Measurements from ENCODE around the gene GK2. TPM values are rescaled to one million over a fixed set of nuclear protein-coding genes. Genes with fewer than 3 reads are reported as not detected.

The GK2 gene
- total and polyA plus RNA-seq, 7 experiments from 2014 or later, result not detected

- intact Hi-C loops (cut with micrococcal nuclease), result no loop called here
- ChIA-PET CTCF (interaction anchor here (0.6 kb wide), 1 partner anchor 8 kb away, joined by 3 read pairs; no protein-coding TSS in a partner anchor), POLR2A (no interaction called here)
- H3K36me3 ChIP-seq (ENCODE audit: control insufficient read depth in 2 of 3, insufficient read depth in 3 of 3, low read length in 3 of 3), result no peaks in the 10 kb centered on the region
- H3K27me3 ChIP-seq (ENCODE audit: control insufficient read depth in 2 of 2, insufficient read depth in 2 of 2, low read length in 2 of 2), result no peaks in the 10 kb centered on the region
- DNase-seq, result no peak
- no peaks in the 10 kb centered on the region for H3K27me3 Mint-ChIP-seq
- no peak overlapping the region for H3K4me3 ChIP-seq (ENCODE audit: low read length)
- ATAC-seq, result no peak
- H3K9me3 ChIP-seq (ENCODE audit: control insufficient read depth in 2 of 3, low read length in 3 of 3), result no peaks in the 10 kb centered on the region
- no peaks in the 10 kb centered on the region for H3K4me1 Mint-ChIP-seq
- no peak overlapping the region for H3K4me3 Mint-ChIP-seq
- no peak overlapping the region for H3K27ac Mint-ChIP-seq
- H3K27ac ChIP-seq (ENCODE audit: low read depth, low read length), result no peak overlapping the region
- H3K36me3 Mint-ChIP-seq, result no peaks in the 10 kb centered on the region
- H3K4me1 ChIP-seq (ENCODE audit: control insufficient read depth in 2 of 2, insufficient read depth in 2 of 2, low read length in 2 of 2), result no peaks in the 10 kb centered on the region
- H3K9me3 Mint-ChIP-seq, result peaks cover 0 to 15% (median 0%) of the 10 kb centered on the region in 11 donors
Measured at GRCh38 chr4:79413032-79413885, 5.2 kb upstream of the GK2 start.

GRCh38 chr4:79404666-79405065, 3.4 kb downstream of the GK2 start:
- Mint-ChIP-seq H3K9me3 (peaks cover 0 to 14% (median 0%) of the 10 kb centered on the region in 11 donors), H3K27ac (no peak overlapping the region), H3K4me3 (no peak overlapping the region), H3K4me1 (no peaks in the 10 kb centered on the region), H3K36me3 (no peaks in the 10 kb centered on the region), H3K27me3 (peaks cover 0 to 6% (median 0%) of the 10 kb centered on the region in 5 donors)
- Histone ChIP-seq H3K27ac (ENCODE audit: low read depth, low read length) (no peak overlapping the region), H3K4me3 (ENCODE audit: low read length) (no peak overlapping the region), H3K9me3 (ENCODE audit: control insufficient read depth in 2 of 3, low read length in 3 of 3) (no peaks in the 10 kb centered on the region), H3K27me3 (ENCODE audit: control insufficient read depth in 2 of 2, insufficient read depth in 2 of 2, low read length in 2 of 2) (no peaks in the 10 kb centered on the region), H3K4me1 (ENCODE audit: control insufficient read depth in 2 of 2, insufficient read depth in 2 of 2, low read length in 2 of 2) (no peaks in the 10 kb centered on the region), H3K36me3 (ENCODE audit: control insufficient read depth in 2 of 3, insufficient read depth in 3 of 3, low read length in 3 of 3) (no peaks in the 10 kb centered on the region)
- intact Hi-C loops (cut with micrococcal nuclease), result no loop called here
- no peak for ATAC-seq
- ChIA-PET CTCF (interaction anchor here (0.7 kb wide), 1 partner anchor 9 kb away, joined by 3 read pairs; no protein-coding TSS in a partner anchor), POLR2A (no interaction called here)
- DNase-seq, result no peak

DNA sequence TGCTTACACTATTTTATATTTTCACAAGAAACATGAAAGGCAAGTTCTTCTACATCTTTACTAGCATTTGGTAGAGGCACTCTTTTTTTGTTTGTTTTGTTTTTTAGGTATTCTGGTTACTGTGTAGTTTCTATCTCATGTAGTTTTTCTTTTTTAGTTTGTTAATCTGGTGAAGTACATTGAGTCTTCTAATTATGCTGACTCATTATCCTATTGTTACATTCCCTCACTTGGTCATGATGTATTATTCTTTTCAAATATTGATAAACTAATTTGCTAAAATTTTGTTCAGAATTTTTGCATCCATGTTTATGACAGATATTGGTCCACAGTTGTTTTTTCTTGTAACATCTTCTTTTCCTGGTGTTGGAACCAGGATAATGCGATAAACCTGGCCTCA, 4.7 kb downstream of the GK2 start:
- Mint-ChIP-seq H3K27ac (no peak overlapping the region), H3K36me3 (no peaks in the 10 kb centered on the region), H3K9me3 (peaks cover 0 to 2% (median 0%) of the 10 kb centered on the region in 11 donors), H3K4me1 (no peaks in the 10 kb centered on the region), H3K4me3 (no peak overlapping the region), H3K27me3 (peaks cover 0 to 6% (median 0%) of the 10 kb centered on the region in 5 donors)
- intact Hi-C loops (cut with micrococcal nuclease), result no loop called here
- POLR2A ChIA-PET, result no interaction called here
- Histone ChIP-seq H3K9me3 (ENCODE audit: control insufficient read depth in 2 of 3, low read length in 3 of 3) (no peaks in the 10 kb centered on the region), H3K36me3 (ENCODE audit: control insufficient read depth in 2 of 3, insufficient read depth in 3 of 3, low read length in 3 of 3) (no peaks in the 10 kb centered on the region), H3K4me1 (ENCODE audit: control insufficient read depth in 2 of 2, insufficient read depth in 2 of 2, low read length in 2 of 2) (no peaks in the 10 kb centered on the region), H3K27me3 (ENCODE audit: control insufficient read depth in 2 of 2, insufficient read depth in 2 of 2, low read length in 2 of 2) (no peaks in the 10 kb centered on the region), H3K4me3 (ENCODE audit: low read length) (no peak overlapping the region), H3K27ac (ENCODE audit: low read depth, low read length) (no peak overlapping the region)
- ATAC-seq (no peak), DNase-seq (no peak)
- CTCF ChIA-PET, result no interaction called here

DNA sequence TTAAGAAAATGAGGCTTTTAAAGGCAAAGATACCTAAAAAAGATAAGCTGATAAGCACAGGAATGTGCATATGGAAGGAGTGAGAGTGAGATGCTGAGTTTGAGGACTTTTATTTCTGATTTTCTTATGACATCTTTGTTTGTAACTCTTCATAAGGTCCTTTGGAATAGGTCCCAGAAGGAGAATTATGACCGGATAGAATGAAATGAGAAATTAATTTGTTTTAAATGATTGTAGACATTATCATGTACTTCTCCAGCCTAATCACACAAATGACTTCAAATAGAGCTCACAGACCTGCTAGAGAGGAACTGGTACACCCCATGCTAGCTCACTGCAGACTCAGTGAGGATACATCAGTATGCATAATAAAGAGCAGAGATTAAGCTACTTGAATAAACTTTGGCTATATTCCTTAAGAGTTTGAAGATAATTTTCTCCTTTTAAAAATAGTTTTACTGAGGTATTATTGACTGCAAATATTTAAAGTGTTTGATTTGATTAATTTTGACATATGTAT, 5.6 kb downstream of the GK2 start:
- no peak overlapping the region for H3K27ac Mint-ChIP-seq
- no peaks in the 10 kb centered on the region for H3K36me3 ChIP-seq (ENCODE audit: control insufficient read depth in 2 of 3, insufficient read depth in 3 of 3, low read length in 3 of 3)
- no peaks in the 10 kb centered on the region for H3K4me1 ChIP-seq (ENCODE audit: control insufficient read depth in 2 of 2, insufficient read depth in 2 of 2, low read length in 2 of 2)
- no peaks in the 10 kb centered on the region for H3K27me3 ChIP-seq (ENCODE audit: control insufficient read depth in 2 of 2, insufficient read depth in 2 of 2, low read length in 2 of 2)
- H3K9me3 Mint-ChIP-seq, result peaks cover 0 to 5% (median 0%) of the 10 kb centered on the region in 11 donors
- H3K27ac ChIP-seq (ENCODE audit: low read depth, low read length), result no peak overlapping the region
- H3K36me3 Mint-ChIP-seq, result no peaks in the 10 kb centered on the region
- CTCF ChIA-PET, result no interaction called here
- peaks cover 0 to 6% (median 0%) of the 10 kb centered on the region in 5 donors for H3K27me3 Mint-ChIP-seq
- DNase-seq, result no peak
- no peak overlapping the region for H3K4me3 ChIP-seq (ENCODE audit: low read length)
- POLR2A ChIA-PET, result no interaction called here
- intact Hi-C loops (cut with micrococcal nuclease), result no loop called here
- no peaks in the 10 kb centered on the region for H3K9me3 ChIP-seq (ENCODE audit: control insufficient read depth in 2 of 3, low read length in 3 of 3)
- no peak overlapping the region for H3K4me3 Mint-ChIP-seq
- ATAC-seq, result no peak
- H3K4me1 Mint-ChIP-seq, result no peaks in the 10 kb centered on the region

DNA sequence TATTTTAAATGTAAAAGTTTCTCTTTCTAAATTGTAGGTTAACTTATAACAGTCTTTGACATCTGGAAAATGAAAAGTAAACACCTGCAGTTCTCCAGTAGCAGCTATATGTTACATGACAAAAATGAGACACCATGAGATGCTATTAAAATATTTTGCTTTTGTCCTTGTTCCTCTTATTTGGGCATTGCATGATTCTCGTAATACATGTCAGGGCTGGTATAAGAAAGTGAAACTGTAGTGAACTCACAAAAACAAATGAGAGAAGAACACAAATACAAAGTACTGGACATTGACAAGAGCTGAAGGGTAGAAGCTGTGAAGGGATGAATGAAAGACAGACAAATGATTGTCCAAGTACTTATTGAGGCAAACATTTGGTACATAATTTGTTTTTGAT, 9.0 kb downstream of the GK2 start:
- Histone ChIP-seq H3K36me3 (ENCODE audit: control insufficient read depth in 2 of 3, insufficient read depth in 3 of 3, low read length in 3 of 3) (no peaks in the 10 kb centered on the region), H3K4me1 (ENCODE audit: control insufficient read depth in 2 of 2, insufficient read depth in 2 of 2, low read length in 2 of 2) (no peaks in the 10 kb centered on the region), H3K9me3 (ENCODE audit: control insufficient read depth in 2 of 3, low read length in 3 of 3) (no peaks in the 10 kb centered on the region), H3K27me3 (ENCODE audit: control insufficient read depth in 2 of 2, insufficient read depth in 2 of 2, low read length in 2 of 2) (no peaks in the 10 kb centered on the region), H3K27ac (ENCODE audit: low read depth, low read length) (no peak overlapping the region), H3K4me3 (ENCODE audit: low read length) (no peak overlapping the region)
- Mint-ChIP-seq H3K4me1 (no peaks in the 10 kb centered on the region), H3K36me3 (no peaks in the 10 kb centered on the region), H3K4me3 (no peak overlapping the region), H3K27ac (no peak overlapping the region), H3K27me3 (peaks cover 0 to under 1% (median 0%) of the 10 kb centered on the region in 5 donors), H3K9me3 (peaks cover 0 to 7% (median 0%) of the 10 kb centered on the region in 11 donors)
- ATAC-seq (no peak), DNase-seq (no peak)
- intact Hi-C loops (cut with micrococcal nuclease), result no loop called here
- CTCF ChIA-PET, result no interaction called here
- POLR2A ChIA-PET, result interaction anchor here (0.6 kb wide), 1 partner anchor 9 kb away, joined by 3 read pairs; no protein-coding TSS in a partner anchor

GRCh38 chr4:79397951-79398350, 10.1 kb downstream of the GK2 start:
- Mint-ChIP-seq H3K27me3 (no peaks in the 10 kb centered on the region), H3K36me3 (no peaks in the 10 kb centered on the region), H3K4me1 (no peaks in the 10 kb centered on the region), H3K27ac (no peak overlapping the region), H3K4me3 (no peak overlapping the region), H3K9me3 (peaks cover 0 to 7% (median 0%) of the 10 kb centered on the region in 11 donors)
- Histone ChIP-seq H3K27me3 (ENCODE audit: control insufficient read depth in 2 of 2, insufficient read depth in 2 of 2, low read length in 2 of 2) (no peaks in the 10 kb centered on the region), H3K4me1 (ENCODE audit: control insufficient read depth in 2 of 2, insufficient read depth in 2 of 2, low read length in 2 of 2) (no peaks in the 10 kb centered on the region), H3K27ac (ENCODE audit: low read depth, low read length) (no peak overlapping the region), H3K36me3 (ENCODE audit: control insufficient read depth in 2 of 3, insufficient read depth in 3 of 3, low read length in 3 of 3) (no peaks in the 10 kb centered on the region), H3K9me3 (ENCODE audit: control insufficient read depth in 2 of 3, low read length in 3 of 3) (no peaks in the 10 kb centered on the region), H3K4me3 (ENCODE audit: low read length) (no peak overlapping the region)
- POLR2A ChIA-PET, result interaction anchor here (0.6 kb wide), 1 partner anchor 891 kb away, joined by 5 read pairs; no protein-coding TSS in a partner anchor
- ATAC-seq (no peak), DNase-seq (no peak)
- CTCF ChIA-PET, result no interaction called here
- intact Hi-C loops (cut with micrococcal nuclease), result no loop called here

- Histone ChIP-seq H3K27ac (ENCODE audit: low read depth, low read length) (no peak overlapping the region), H3K4me1 (ENCODE audit: control insufficient read depth in 2 of 2, insufficient read depth in 2 of 2, low read length in 2 of 2) (no peaks in the 10 kb centered on the region), H3K27me3 (ENCODE audit: control insufficient read depth in 2 of 2, insufficient read depth in 2 of 2, low read length in 2 of 2) (no peaks in the 10 kb centered on the region), H3K9me3 (ENCODE audit: control insufficient read depth in 2 of 3, low read length in 3 of 3) (no peaks in the 10 kb centered on the region), H3K36me3 (ENCODE audit: control insufficient read depth in 2 of 3, insufficient read depth in 3 of 3, low read length in 3 of 3) (no peaks in the 10 kb centered on the region), H3K4me3 (ENCODE audit: low read length) (no peak overlapping the region)
- Mint-ChIP-seq H3K27me3 (peaks cover 0 to 4% (median 0%) of the 10 kb centered on the region in 5 donors), H3K4me3 (no peak overlapping the region), H3K4me1 (no peaks in the 10 kb centered on the region), H3K9me3 (peaks cover 0 to 10% (median 0%) of the 10 kb centered on the region in 11 donors), H3K27ac (no peak overlapping the region), H3K36me3 (no peaks in the 10 kb centered on the region)
- ATAC-seq (no peak), DNase-seq (no peak)
- ChIA-PET POLR2A (no interaction called here), CTCF (no interaction called here)
- intact Hi-C loops (cut with micrococcal nuclease), result no loop called here
Measured at GRCh38 chr4:79396794-79397193, 11.2 kb downstream of the GK2 start.

All from naive thymus-derived CD4-positive, alpha-beta T cell (primary cell).